HepG2 (cell line): Measurements from ENCODE around the gene TK2. TPM values are rescaled to one million over a fixed set of nuclear protein-coding genes. Genes with fewer than 3 reads are reported as not detected.

Experiments
- ATAC-seq: fragments of 200-7000 bp; cut with Tn5 transposase; 3 replicates; pipeline ENCODE4 v1.9.1; 2020; ENCODE audit warnings: mild to moderate bottlenecking, moderate library complexity
- BruUV-seq: library from RNA; stranded (reverse); fragments of 400-500 nt; replicated peaks from 2 replicates; lab custom pipeline; 2021; lab: Mats Ljungman, UMichigan
- CTCF ChIA-PET: fragments of 300-600 bp; formaldehyde crosslinking; extraction: SDS; loops from one replicate; lab custom pipeline; 2021; ENCODE audit warnings: low total read pairs, inconsistent platforms, low intra/inter-chr PET ratio; lab: Yijun Ruan, JAX
- POLR2A ChIA-PET: fragments of 350-600 bp; sonication (Branson Sonifier 250); formaldehyde crosslinking; loops from one replicate; lab custom pipeline; 2020; ENCODE audit warnings: antibody characterized with exemption, inconsistent platforms; lab: Yijun Ruan, JAX
- DNase-seq: peaks from one replicate; pipeline ENCODE4 v3.0.0-alpha.2; 2015; ENCODE audit warnings: low spot score
- FAIRE-seq: peaks from 3 replicates; lab custom pipeline; 2011; peaks lifted over from hg19 to GRCh38; lab: Jason Lieb, UNC
- H2AFZ ChIP-seq: one replicate; pipeline ENCODE4 v1.6.1; 2011; ENCODE audit warnings: low read length, inconsistent platforms
- H3K27ac ChIP-seq: fragments of 300-600 bp; 3 replicates; pipeline ENCODE4 v1.8.0; 2011; ENCODE audit warnings: mixed run types, mild to moderate bottlenecking, mixed read lengths, low read length, inconsistent platforms; ENCODE audit not compliant: insufficient read depth; ENCODE audit errors: extremely low read length
- H3K27me3 ChIP-seq, 2 experiments: fragments of 200-600 bp in 1 of 2; 2 replicates in 1 of 2; 3 replicates in 1 of 2; pipeline versions ENCODE4 v1.6.0 to v1.8.0; 2011; ENCODE audit warnings: low read length in 2 of 2, mild to moderate bottlenecking in 2 of 2, moderate library complexity in 2 of 2, inconsistent platforms in 1 of 2; ENCODE audit not compliant: insufficient read depth in 2 of 2, control insufficient read depth in 1 of 2
- H3K36me3 ChIP-seq, 2 experiments: fragments of 200-600 bp in 1 of 2; replicated peaks in 1 of 2; 2 replicates in 1 of 2; 3 replicates in 1 of 2; pipeline versions ENCODE4 v1.5.1 to v1.8.0; 2011; ENCODE audit warnings: low read length in 2 of 2, inconsistent platforms in 1 of 2; ENCODE audit not compliant: insufficient read depth in 2 of 2, control insufficient read depth in 1 of 2
- H3K4me1 ChIP-seq: 2 replicates; pipeline ENCODE4 v1.5.1; 2012; ENCODE audit warnings: low read length, inconsistent platforms; ENCODE audit not compliant: insufficient read depth
- H3K4me2 ChIP-seq: 2 replicates; pipeline ENCODE4 v1.6.0; 2011; ENCODE audit warnings: low read depth, low read length, inconsistent platforms
- H3K4me3 ChIP-seq, 3 experiments: fragments of 200-600 bp in 1 of 3; sonication (generic), shearing (Covaris generic) in 1 of 3; replicated peaks in 1 of 3; 2 replicates each; pipeline ENCODE4 v1.5.1; 2011 to 2016; ENCODE audit warnings: low read length in 3 of 3, inconsistent platforms in 2 of 3, low read depth in 2 of 3, mild to moderate bottlenecking in 2 of 3, control low read depth in 1 of 3, mixed read lengths in 1 of 3; ENCODE audit not compliant: insufficient read depth in 1 of 3
- H3K79me2 ChIP-seq: one replicate; pipeline ENCODE4 v1.6.1; 2011; ENCODE audit warnings: low read length, inconsistent platforms; ENCODE audit not compliant: insufficient read depth
- H3K9ac ChIP-seq: 2 replicates; pipeline ENCODE4 v1.6.0; 2011; ENCODE audit warnings: mild to moderate bottlenecking, low read depth, low read length, inconsistent platforms; ENCODE audit not compliant: insufficient read depth
- H3K9me3 ChIP-seq: 2 replicates; pipeline ENCODE4 v1.5.1; 2012; ENCODE audit warnings: mild to moderate bottlenecking, low read length
- H4K20me1 ChIP-seq: 2 replicates; pipeline ENCODE4 v1.6.0; 2011; ENCODE audit warnings: inconsistent platforms, mild to moderate bottlenecking, low read length, moderate library complexity; ENCODE audit not compliant: insufficient read depth
- FOXM1 ChIP-seq: sonication (generic); formaldehyde crosslinking; IDR thresholded peaks from 2 replicates; pipeline ENCODE4 v1.5.0; 2020; ENCODE audit warnings: missing genetic modification reagents
- GMEB1 ChIP-seq: sonication (generic); formaldehyde crosslinking; IDR thresholded peaks from 2 replicates; pipeline ENCODE4 v1.5.1; 2020; ENCODE audit warnings: missing genetic modification reagents, mild to moderate bottlenecking, borderline replicate concordance
- GTF3A ChIP-seq: sonication (generic); formaldehyde crosslinking; conservative IDR thresholded peaks from 2 replicates; pipeline ENCODE4 v1.4.0; 2020; ENCODE audit warnings: mild to moderate bottlenecking, missing genetic modification reagents
- HDAC6 ChIP-seq: fragments of 200-600 bp; sonication (generic); IDR thresholded peaks from 2 replicates; pipeline ENCODE4 v1.7.0; 2017; ENCODE audit warnings: mild to moderate bottlenecking, antibody characterized with exemption, low read length, low read depth
- SMC3 ChIP-seq: IDR thresholded peaks from 2 replicates; pipeline ENCODE4 v1.6.1; 2011; ENCODE audit warnings: low read length, improper control_type of control experiment
- ZNF232 ChIP-seq: sonication (generic); formaldehyde crosslinking; IDR thresholded peaks from 2 replicates; pipeline ENCODE4 v1.4.0; 2020; ENCODE audit warnings: missing genetic modification reagents, borderline replicate concordance
- ZNF7 ChIP-seq: IDR thresholded peaks from 2 replicates; pipeline ENCODE4 v1.6.1; 2016; ENCODE audit warnings: missing biosample characterization, missing genetic modification reagents
- WGBS: methylation state at CpG from one replicate; pipeline ENCODE4 v1.1.6; 2017; ENCODE audit warnings: low lambda C conversion rate; 5-methylcytosine and 5-hydroxymethylcytosine counted together
- in situ Hi-C: cut with HindIII; loops from 2 replicates; pipeline ENCODE4 v1.10.0; 2017; ENCODE audit warnings: low pct_unique_long_range_greater_than_20kb; ENCODE audit not compliant: extremely low pct_ligation_motif_present
- intact Hi-C: fragments of 100-400 bp; cut with micrococcal nuclease; formaldehyde crosslinking; loops from one replicate; pipeline ENCODE4 v1.10.0; 2022; ENCODE audit not compliant: unreplicated experiment
- polyA plus RNA-seq, 8 experiments: library from polyadenylated mRNA; depleted of rRNA in 3 of 8; stranded (reverse) in 7 of 8; unstranded in 1 of 8; fragments of >200 nt; fragmentation: Illumina TruSeq in 4 of 8; extraction: Trizol in 4 of 8; gene quantifications; 2 replicates each; pipeline versions ENCODE4 v1.2.1 to v1.2.3, GENCODE V29; 2011 to 2016; ENCODE audit warnings: low read depth in 4 of 8, missing spikeins in 1 of 8, mixed read lengths in 1 of 8; ENCODE audit not compliant: insufficient read depth in 1 of 8
- total RNA-seq, 5 experiments: library from RNA; depleted of rRNA; stranded (reverse); fragments of >200 nt; fragmentation: Illumina TruSeq; extraction: Trizol; gene quantifications; 2 replicates each; pipeline ENCODE4 v1.2.3, GENCODE V29; 2016; ENCODE audit warnings: low read depth in 1 of 5

The TK2 gene
- total and polyA plus RNA-seq, 2 of the 13 experiments (the other 11 are each of a cell fraction or from before 2014, with no cell fraction given): 18.7 to 21.0 TPM

DNA sequence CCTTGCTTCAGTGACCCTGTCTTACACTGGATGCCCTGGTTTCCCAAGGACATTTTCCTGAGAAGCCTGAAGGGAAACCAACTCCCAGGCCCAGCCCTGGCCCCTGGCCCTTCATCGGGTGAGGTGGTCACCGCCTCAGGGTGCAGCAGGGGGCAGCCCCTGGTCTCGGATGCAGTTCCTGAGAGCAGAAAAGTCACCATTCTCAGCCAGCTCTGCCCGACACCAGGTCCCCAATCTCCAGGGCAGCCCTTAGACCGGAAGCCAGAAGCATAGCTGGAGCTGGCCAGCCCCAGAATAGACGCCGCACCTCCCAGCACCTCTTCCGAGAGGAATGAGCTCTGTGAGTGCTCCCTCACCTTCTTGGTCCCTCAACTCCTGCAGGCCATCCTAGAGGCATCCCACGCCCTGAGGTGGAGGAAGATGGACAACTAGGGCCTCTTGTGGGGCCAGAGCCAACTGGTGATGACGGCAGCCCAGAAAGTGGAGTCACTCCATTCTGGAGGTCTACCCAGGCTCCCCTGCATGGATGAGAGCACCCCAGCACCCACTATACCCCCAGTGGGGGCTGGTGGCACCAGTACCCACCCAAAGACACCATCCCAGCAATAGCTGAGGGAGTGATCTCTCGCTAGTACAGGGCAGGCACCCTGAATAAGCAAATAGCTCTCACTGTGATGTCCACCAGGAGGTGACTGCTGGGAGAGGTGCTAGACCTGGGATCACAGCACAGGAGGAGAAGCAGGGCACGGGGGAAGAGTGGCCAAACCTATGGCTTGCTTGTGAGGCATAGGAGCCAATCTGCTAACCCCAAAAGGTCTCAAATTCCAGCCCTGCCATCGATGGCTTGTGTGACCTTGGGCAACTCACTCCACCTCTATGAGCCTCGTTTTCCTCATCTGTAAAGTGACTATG lies 56.2 kb downstream of the TK2 start:
- DNase-seq: no peak
- in situ Hi-C loops (no loop called here), intact Hi-C loops (no loop called here)
- H3K27ac ChIP-seq: no peak overlapping the region
- ATAC-seq: peak; percentile 76
- H4K20me1 ChIP-seq: no peaks in the 10 kb centered on the region
- H3K9me3 ChIP-seq: no peaks in the 10 kb centered on the region
- no peaks in the 10 kb centered on the region for H3K36me3 ChIP-seq
- no peaks in the 10 kb centered on the region for H3K4me1 ChIP-seq
- ChIA-PET CTCF (no interaction called here), POLR2A (no interaction called here)
- FAIRE-seq: no peak
- H3K27me3 ChIP-seq: peaks cover 0 to 14% of the 10 kb centered on the region in 2 experiments; a peak in 1 of 5 replicates
- no peak overlapping the region for H3K4me2 ChIP-seq
- H3K4me3 ChIP-seq: no peak overlapping the region
- H3K9ac ChIP-seq: no peak overlapping the region
- WGBS: 59% methylated on average over 11 of the region's 14 CpGs
- BruUV-seq: no TSS peak
- no peak overlapping the region for H2AFZ ChIP-seq
- TF ChIP-seq ZNF232 (CRISPR knock-in tag) (no peak), SMC3 (peak; percentile 6; the same call in 1 of the 2 replicates), GTF3A (no peak), FOXM1 (CRISPR knock-in tag) (no peak), ZNF7 (peak; percentile 71), GMEB1 (CRISPR knock-in tag) (no peak), HDAC6 (no peak)
- H3K79me2 ChIP-seq: no peaks in the 10 kb centered on the region
